Left renal cortex interstitium (tissue), 4 donors: ENCODE data around the gene DDX55. TPM values are rescaled to one million over a fixed set of nuclear protein-coding genes. Genes with fewer than 3 reads are reported as not detected.
"Not testable (repeated sequence)": the region's sequence is repeated elsewhere in the genome, so short reads cannot be mapped to it uniquely, and the experiment has no call there.

Experiments used
- DNase-seq, 4 donors: peaks; one replicate each; pipeline ENCODE4 v3.0.0-alpha.2; 2013; ENCODE audit warnings: low read depth in 4 of 4, low spot score in 2 of 4, missing footprints in 1 of 4
- polyA plus RNA-seq, 4 donors: library from polyadenylated mRNA; unstranded; fragments of 120-200 nt; gene quantifications; one replicate each; pipeline ENCODE4 v1.2.1, GENCODE V29; 2013; ENCODE audit not compliant: insufficient read length in 4 of 4

Gene DDX55, protein sequence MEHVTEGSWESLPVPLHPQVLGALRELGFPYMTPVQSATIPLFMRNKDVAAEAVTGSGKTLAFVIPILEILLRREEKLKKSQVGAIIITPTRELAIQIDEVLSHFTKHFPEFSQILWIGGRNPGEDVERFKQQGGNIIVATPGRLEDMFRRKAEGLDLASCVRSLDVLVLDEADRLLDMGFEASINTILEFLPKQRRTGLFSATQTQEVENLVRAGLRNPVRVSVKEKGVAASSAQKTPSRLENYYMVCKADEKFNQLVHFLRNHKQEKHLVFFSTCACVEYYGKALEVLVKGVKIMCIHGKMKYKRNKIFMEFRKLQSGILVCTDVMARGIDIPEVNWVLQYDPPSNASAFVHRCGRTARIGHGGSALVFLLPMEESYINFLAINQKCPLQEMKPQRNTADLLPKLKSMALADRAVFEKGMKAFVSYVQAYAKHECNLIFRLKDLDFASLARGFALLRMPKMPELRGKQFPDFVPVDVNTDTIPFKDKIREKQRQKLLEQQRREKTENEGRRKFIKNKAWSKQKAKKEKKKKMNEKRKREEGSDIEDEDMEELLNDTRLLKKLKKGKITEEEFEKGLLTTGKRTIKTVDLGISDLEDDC
- polyA plus RNA-seq, result 10 to 100 TPM; 22.4 to 49.8 (median 31.7) TPM

- peak in 3 of 4 donors; percentile 61 to 74 (median 69) for DNase-seq
These were observed at the start of gene DDX55 for GRCh38 chr12:123601602-123602489. DDX55 (plus strand) TSS chr12:123602099; CDS start chr12:123602149, 50 bp downstream.

- not testable (repeated sequence) for DNase-seq
These were observed 47.8 kb upstream of the DDX55 start for GRCh38 chr12:123554136-123554535.

DNA sequence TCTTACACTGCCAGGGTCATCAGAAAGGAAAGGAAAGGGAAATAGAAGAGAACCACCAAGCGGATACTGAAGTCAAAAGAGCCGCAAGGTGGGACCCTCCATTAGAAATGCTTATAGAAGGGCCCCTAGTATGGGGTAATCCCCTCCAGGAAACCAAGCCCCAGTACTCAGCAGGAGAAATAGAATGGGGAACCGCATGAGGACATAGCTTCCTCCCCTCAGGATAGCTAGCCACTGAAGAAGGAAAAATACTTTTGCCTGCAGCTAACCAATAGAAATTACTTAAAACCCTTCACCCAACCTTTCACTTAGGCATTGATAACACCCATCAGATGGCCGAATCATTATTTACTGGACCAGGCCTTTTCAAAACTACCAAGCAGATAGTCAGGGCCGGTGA lies 47.1 kb upstream of the DDX55 start:
- DNase-seq, result not testable (repeated sequence)

GRCh38 chr12:123558487-123558886 lies 43.4 kb upstream of the DDX55 start:
- DNase-seq, result not testable (repeated sequence)

- DNase-seq, result no peak
These were observed 42.4 kb upstream of the DDX55 start for GRCh38 chr12:123559468-123559867.

GRCh38 chr12:123571343-123571813 lies 30.5 kb upstream of the DDX55 start:
- DNase-seq, result no peak

DNA sequence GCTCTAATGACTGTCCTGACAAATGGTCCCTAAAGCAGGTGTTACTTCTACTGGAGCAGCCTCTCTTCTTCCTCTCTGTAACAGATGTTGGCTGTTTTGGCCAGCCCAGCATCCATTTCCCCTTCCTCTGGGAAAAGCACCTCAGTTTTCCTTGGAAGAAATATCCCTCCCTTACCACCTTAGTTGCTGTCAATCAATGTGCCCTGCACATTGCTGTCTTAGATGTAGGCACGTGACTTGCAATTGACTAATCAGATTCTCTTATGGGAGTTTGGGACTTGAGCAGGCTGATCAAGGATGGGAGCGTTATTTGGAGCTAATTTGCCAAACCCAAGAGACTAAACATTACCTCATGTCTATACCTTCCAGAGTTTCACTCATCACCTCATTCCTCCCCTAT lies 29.5 kb upstream of the DDX55 start:
- DNase-seq, result no peak

GRCh38 chr12:123573870-123574269 lies 28.0 kb upstream of the DDX55 start:
- no peak for DNase-seq

DNA sequence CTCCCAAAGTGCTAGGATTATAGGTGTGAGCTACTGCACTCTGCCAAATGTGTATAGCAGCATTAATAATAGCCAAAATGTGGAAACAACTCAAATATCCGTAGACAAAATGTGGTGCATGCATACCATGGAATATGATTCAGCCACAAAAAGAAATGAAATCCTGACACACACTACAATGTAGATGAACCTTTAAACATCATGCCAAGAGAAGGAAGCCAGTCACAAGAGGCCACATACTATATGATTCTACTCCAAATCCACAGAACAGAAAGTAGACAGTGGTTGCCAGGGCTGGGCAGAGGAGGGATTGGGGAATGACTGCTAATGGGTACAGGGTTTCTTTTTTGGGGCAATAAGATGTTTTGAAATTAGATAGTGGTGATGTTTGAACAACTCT lies 25.3 kb upstream of the DDX55 start:
- DNase-seq, result no peak

GRCh38 chr12:123578243-123578642 lies 23.7 kb upstream of the DDX55 start:
- DNase-seq, result no peak

GRCh38 chr12:123578829-123579228 lies 23.1 kb upstream of the DDX55 start:
- not testable (repeated sequence) for DNase-seq

DNA sequence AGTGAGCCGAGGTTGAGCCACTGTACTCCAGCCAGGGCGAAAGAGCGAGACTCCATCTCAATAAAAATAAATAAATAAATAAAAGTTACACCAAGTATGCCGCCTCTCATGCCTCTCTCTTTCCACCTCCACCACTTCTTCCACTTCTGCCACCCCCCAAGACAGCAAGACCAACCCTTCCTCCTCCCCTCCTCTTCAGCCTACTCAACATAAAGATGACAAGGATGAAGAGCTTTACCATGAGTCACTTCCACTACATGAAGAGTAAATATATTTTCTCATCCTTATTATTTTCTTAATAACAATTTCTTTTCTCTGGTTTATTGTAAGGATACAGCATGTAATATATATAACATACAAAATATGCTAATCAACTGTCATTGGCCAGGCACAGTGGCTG lies 21.1 kb upstream of the DDX55 start:
- DNase-seq, result no peak

DNA sequence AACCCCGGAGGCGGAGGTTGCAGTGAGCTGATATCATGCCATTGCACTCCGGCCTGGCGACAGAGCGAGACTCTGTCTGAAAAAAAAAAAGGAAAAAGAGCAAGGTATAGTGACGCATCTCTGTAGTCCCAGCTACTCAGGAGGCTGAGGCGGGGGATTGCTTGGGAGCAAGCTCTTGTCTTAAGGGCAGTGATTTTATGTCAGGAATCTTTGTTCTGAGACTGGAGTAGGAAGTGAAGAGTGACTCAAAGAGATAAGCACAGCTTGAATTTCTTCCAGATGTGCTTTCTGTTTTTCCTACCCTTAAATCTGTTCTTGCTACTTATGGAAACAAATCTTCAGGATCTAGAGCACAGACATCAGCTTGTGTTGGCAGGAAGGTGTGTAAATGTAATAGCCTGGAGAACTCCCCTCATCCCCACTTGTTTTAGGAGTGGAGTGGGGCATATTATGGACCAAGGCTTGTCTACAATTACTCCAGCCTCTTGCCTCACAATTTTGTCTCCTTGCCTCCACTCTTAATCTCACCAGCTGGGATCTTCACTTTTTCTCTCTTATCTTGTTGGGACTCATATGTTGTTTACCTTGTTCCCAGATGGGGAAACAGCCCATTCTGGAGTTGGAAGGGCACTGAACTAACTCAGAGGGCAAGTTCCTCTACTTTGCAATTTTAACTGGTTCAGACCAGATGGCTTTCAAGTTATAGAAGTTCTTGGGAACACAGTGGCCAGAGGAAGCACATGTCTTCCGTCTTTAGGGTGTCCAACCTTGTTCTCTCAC lies 10.0 kb upstream of the DDX55 start:
- no peak for DNase-seq

GRCh38 chr12:123595729-123596128 lies 6.2 kb upstream of the DDX55 start:
- DNase-seq, result no peak

DNA sequence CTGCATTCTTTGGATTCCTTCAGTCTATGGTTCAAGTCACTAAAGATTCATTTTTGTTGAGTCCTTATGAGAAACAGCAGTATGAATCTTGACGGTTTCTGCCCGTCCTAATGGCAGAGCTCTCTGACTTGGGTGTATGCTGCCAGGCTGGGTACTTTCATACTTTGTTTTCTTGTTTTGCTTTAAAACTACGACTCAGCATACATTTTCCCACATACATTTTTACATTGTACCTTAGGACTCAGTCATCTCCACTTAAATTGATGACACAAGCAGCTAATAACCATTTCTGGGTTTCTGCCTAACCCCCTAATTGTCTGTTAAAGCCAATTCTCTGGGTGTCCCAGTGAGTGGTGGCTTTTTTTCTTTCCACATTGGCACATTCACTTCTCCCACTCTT lies 4.8 kb upstream of the DDX55 start:
- no peak for DNase-seq

GRCh38 chr12:123598522-123598921 lies 3.4 kb upstream of the DDX55 start:
- DNase-seq, result no peak

GRCh38 chr12:123599310-123599709 lies 2.6 kb upstream of the DDX55 start:
- DNase-seq, result no peak

DNA sequence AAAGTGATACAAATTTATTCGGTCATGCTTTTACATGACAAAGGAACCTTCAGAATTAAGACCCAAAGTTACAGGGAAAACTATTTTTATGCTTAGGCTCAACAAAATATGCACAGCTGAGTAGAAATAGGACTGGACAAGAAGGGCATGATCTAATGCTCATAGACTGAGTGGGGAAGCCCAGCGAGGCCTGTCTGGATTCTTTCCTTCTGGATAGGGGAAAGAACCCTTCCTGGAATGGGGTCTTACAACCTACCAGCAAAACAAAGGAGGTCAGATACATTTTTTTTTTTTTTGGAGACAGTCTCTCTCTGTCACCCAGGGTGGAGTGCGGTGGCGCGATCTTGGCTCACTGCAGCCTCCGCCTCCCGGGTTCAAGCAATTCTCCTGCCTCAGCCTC lies 2.2 kb upstream of the DDX55 start:
- DNase-seq, result no peak

DNA sequence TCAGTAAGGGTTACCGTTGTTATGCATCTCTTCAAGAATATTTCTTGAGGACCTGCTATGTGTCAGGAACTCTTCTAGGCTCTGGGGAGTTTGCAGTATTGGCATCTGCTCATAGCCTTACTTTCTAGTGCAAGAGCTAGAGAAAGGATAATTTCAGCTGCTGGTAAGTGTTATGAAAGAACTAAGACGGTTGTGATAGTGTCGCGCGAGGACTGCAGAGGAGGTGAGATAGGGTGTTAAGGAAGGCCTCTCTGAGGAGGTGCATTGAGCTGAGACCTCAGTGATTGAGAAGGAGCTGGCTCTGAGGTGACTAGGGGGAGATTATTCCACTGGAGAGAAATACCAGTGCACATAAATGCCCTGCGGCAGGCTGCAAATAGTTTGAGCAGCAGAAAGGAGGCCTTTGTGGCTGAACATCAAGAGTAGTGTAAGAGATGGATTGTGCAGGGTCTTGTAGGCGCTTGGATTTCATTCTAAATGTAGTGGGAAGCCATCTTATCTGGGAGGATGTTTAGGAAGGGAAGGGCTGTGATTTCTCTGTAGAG lies 824 bp downstream of the DDX55 start:
- no peak for DNase-seq

- not testable (repeated sequence) for DNase-seq
These were observed 1.6 kb downstream of the DDX55 start for GRCh38 chr12:123603495-123603894.
